MM.1S (cell line): ENCODE data around the gene CYP24A1.

Experiments used
- CTCF ChIP-seq: fragments of 300-600 bp; sonication (generic); IDR thresholded peaks from 2 replicates; pipeline ENCODE4 v1.5.1; 2016; ENCODE audit warnings: antibody characterized with exemption, low read length, mixed read lengths
- EZH2 ChIP-seq: fragments of 300-600 bp; sonication (generic); optimal IDR thresholded peaks from 2 replicates; pipeline ENCODE3; 2017; ENCODE audit warnings: low read depth, mild to moderate bottlenecking, antibody characterized with exemption, low read length, mixed read lengths
- EZH2phosphoT487 ChIP-seq: fragments of 300-600 bp; sonication (generic); IDR thresholded peaks from 2 replicates; pipeline ENCODE4 v1.6.1; 2018; ENCODE audit warnings: antibody characterized with exemption, low read length

- TF ChIP-seq EZH2, result no peak
- no peak for TF ChIP-seq CTCF
- no peak for TF ChIP-seq EZH2phosphoT487
These were observed 40.1 kb downstream of the CYP24A1 start for GRCh38 chr20:54133434-54134427.
